Measurements from ENCODE around the gene FOXF1.

- no peak for TF ChIP-seq CTCF (IDR thresholded peaks at IDR 0.05; ENCODE audit: low read length)
- TF ChIP-seq EZH2 (optimal IDR thresholded peaks at IDR 0.05; ENCODE audit: low read depth, low read length) = no peak
These were observed 20.8 kb downstream of the FOXF1 start for GRCh38 chr16:86531191-86531545.

Measured in MM.1S (cell line).